Keratinocyte (primary cell): ENCODE measurements around the gene TYW1B. TPM values are rescaled to one million over a fixed set of nuclear protein-coding genes. Genes with fewer than 3 reads are reported as not detected.
A peak's percentile ranks its signal among the peaks of the same experiment; 100 is the strongest.
"Not testable (repeated sequence)": the region's sequence is repeated elsewhere in the genome, so short reads cannot be mapped to it uniquely, and the experiment has no call there.

Experiments
- DNase-seq: peaks from one replicate; pipeline ENCODE4 v3.0.0-alpha.2; 2011; ENCODE audit warnings: low read depth, missing footprints, low spot score
- FAIRE-seq: peaks from 2 replicates; lab custom pipeline; 2011; peaks lifted over from hg19 to GRCh38; lab: Jason Lieb, UNC
- H2AFZ ChIP-seq: 2 replicates; pipeline ENCODE4 v1.6.0; 2012; ENCODE audit warnings: low read length, control low read depth, inconsistent platforms; ENCODE audit not compliant: control insufficient read depth
- H3K27ac ChIP-seq: 2 replicates; pipeline ENCODE4 v1.5.1; 2011; ENCODE audit warnings: low read length; ENCODE audit not compliant: control insufficient read depth, insufficient read depth
- H3K27me3 ChIP-seq: 3 replicates; pipeline ENCODE4 v1.6.0; 2011; ENCODE audit warnings: low read length; ENCODE audit not compliant: control insufficient read depth, insufficient read depth; ENCODE audit errors: extremely low read depth
- H3K36me3 ChIP-seq, 2 experiments: 2 replicates in 1 of 2; 3 replicates in 1 of 2; pipeline ENCODE4 v1.5.1; 2011; ENCODE audit warnings: low read length in 2 of 2, mild to moderate bottlenecking in 1 of 2; ENCODE audit not compliant: control insufficient read depth in 2 of 2, insufficient read depth in 2 of 2; ENCODE audit errors: extremely low read depth in 1 of 2
- H3K4me1 ChIP-seq: 3 replicates; pipeline ENCODE4 v1.5.1; 2011; ENCODE audit warnings: low read length; ENCODE audit not compliant: control insufficient read depth, insufficient read depth; ENCODE audit errors: extremely low read depth
- H3K4me2 ChIP-seq: 3 replicates; pipeline ENCODE4 v1.6.0; 2011; ENCODE audit warnings: low read depth, low read length; ENCODE audit not compliant: control insufficient read depth, insufficient read depth; ENCODE audit errors: extremely low read depth
- H3K4me3 ChIP-seq, 3 experiments: fragments of 200-600 bp in 1 of 3; sonication (generic) in 1 of 3; 2 replicates in 2 of 3; 3 replicates in 1 of 3; pipeline ENCODE4 v1.5.1; 2011 to 2016; ENCODE audit warnings: low read length in 3 of 3, mild to moderate bottlenecking in 3 of 3, control low read depth in 2 of 3, inconsistent platforms in 1 of 3, low read depth in 1 of 3, mixed read lengths in 1 of 3, mixed run types in 1 of 3, moderate library complexity in 1 of 3; ENCODE audit not compliant: control insufficient read depth in 2 of 3, insufficient read depth in 2 of 3; ENCODE audit errors: extremely low read depth in 1 of 3
- H3K79me2 ChIP-seq: 2 replicates; pipeline ENCODE4 v1.6.0; 2012; ENCODE audit warnings: low read length; ENCODE audit not compliant: control insufficient read depth, insufficient read depth
- H3K9ac ChIP-seq: 3 replicates; pipeline ENCODE4 v1.6.0; 2011; ENCODE audit warnings: low read length; ENCODE audit not compliant: control insufficient read depth, insufficient read depth; ENCODE audit errors: extremely low read depth
- H3K9me1 ChIP-seq: 3 replicates; pipeline ENCODE4 v1.6.0; 2011; ENCODE audit warnings: low read length; ENCODE audit not compliant: control insufficient read depth, insufficient read depth; ENCODE audit errors: extremely low read depth
- H3K9me3 ChIP-seq: 2 replicates; pipeline ENCODE4 v1.5.1; 2012; ENCODE audit warnings: low read depth, low read length; ENCODE audit not compliant: control insufficient read depth
- H4K20me1 ChIP-seq: 3 replicates; pipeline ENCODE4 v1.6.0; 2011; ENCODE audit warnings: low read length; ENCODE audit not compliant: control insufficient read depth, insufficient read depth; ENCODE audit errors: extremely low read depth
- dilution Hi-C: fragments of 300-500 bp; cut with MboI; formaldehyde crosslinking; loops from one replicate; pipeline ENCODE4 v1.7.0; 2020; ENCODE audit warnings: low sequenced_read_pairs; ENCODE audit not compliant: extremely low pct_ligation_motif_present
- polyA plus RNA-seq, 5 experiments: library from polyadenylated mRNA; depleted of rRNA in 3 of 5; stranded (reverse) in 3 of 5; stranded (forward) in 1 of 5; unstranded in 1 of 5; fragments of >200 nt; gene quantifications; 1 replicate in 1 of 5; 2 replicates in 3 of 5; 3 replicates in 1 of 5; pipeline versions ENCODE4 v1.2.1 to v1.2.3, GENCODE V29; 2011 to 2012; ENCODE audit warnings: missing spikeins in 2 of 5, low read depth in 1 of 5, low replicate concordance in 1 of 5

The TYW1B gene
- polyA plus RNA-seq, 1 donor (not counting 4 experiments of a cell fraction or from before 2014, with no cell fraction given): 2.5 TPM

- H3K9me1 ChIP-seq, H3K36me3 ChIP-seq, H3K4me3 ChIP-seq, H3K9me3 ChIP-seq, DNase-seq, H3K27me3 ChIP-seq, FAIRE-seq, dilution Hi-C loops, H4K20me1 ChIP-seq, H3K4me1 ChIP-seq, H3K79me2 ChIP-seq, H3K4me2 ChIP-seq, H2AFZ ChIP-seq, H3K9ac ChIP-seq, H3K27ac ChIP-seq: not testable (repeated sequence)
Measured at GRCh38 chr7:72590023-72590422, 238.0 kb downstream of the TYW1B start.

- H3K4me3 ChIP-seq, H3K4me1 ChIP-seq, H4K20me1 ChIP-seq, H3K27ac ChIP-seq, DNase-seq, H3K79me2 ChIP-seq, H3K36me3 ChIP-seq, H2AFZ ChIP-seq, H3K27me3 ChIP-seq, dilution Hi-C loops, H3K9ac ChIP-seq, H3K4me2 ChIP-seq, H3K9me1 ChIP-seq, H3K9me3 ChIP-seq: not testable (repeated sequence)
- peak; percentile 23 for FAIRE-seq
Measured at GRCh38 chr7:72587267-72587666, 240.7 kb downstream of the TYW1B start.

DNA sequence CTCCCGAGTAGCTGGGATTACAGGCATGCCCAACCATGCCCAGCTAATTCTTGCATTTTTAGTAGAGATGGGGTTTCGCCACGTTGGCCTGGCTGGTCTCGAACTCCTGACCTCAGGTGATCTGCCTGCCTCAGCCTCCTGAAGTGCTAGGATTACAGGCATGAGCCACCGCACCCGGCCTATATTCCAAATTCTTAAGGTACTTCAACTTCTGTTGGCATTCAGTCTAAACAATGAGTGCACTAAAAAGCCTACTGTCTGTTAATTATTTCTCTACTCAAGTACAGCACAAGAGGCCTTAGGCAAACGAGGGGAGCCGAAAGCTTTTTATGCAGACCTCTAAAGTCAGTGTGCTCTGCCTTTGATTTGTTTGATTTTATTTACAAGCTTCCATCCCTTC lies 243.4 kb downstream of the TYW1B start:
- H3K4me1 ChIP-seq, FAIRE-seq, H3K9me3 ChIP-seq, H3K9me1 ChIP-seq, H3K79me2 ChIP-seq, H3K4me3 ChIP-seq, DNase-seq, H4K20me1 ChIP-seq, H3K27ac ChIP-seq, H3K36me3 ChIP-seq, H3K9ac ChIP-seq, H3K27me3 ChIP-seq, H3K4me2 ChIP-seq, H2AFZ ChIP-seq, dilution Hi-C loops: not testable (repeated sequence)

DNA sequence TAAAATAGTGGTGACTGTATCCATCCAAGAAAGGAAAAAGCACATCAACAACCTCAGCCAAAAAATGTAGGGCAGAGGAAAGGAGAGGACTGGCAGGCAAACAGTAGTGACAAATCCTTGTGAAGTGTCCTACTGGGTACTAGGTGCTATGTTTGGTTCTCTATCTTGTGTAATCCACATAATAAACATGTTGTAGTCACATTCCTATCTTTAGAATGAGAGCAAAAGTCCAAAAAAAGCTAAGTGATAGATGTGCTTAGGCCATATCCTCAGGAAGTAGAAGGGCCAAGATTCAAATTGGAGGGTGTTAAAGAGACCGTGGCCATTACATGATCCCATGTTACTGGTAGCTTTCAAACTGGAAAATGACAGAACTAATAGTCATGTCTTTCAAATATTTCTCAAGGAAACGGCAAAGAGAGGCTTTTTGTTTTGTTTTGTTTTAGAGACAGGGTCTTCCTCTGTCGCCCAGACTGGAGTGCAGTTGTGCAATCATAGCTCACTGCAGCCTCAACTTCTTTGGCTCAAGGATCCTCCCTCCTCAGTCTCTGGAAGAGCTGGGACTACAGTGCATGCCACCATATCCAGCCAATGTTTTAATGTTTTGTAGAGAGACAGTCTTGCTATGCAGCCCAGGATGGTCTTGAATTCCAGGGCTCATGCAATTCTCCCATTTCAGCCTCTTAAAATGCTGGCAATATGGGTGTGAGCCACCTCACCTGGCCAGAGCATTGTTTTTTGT lies 244.2 kb downstream of the TYW1B start:
- H3K9ac ChIP-seq, dilution Hi-C loops, H3K27ac ChIP-seq, FAIRE-seq, H3K9me1 ChIP-seq, H3K79me2 ChIP-seq, H3K36me3 ChIP-seq, DNase-seq, H4K20me1 ChIP-seq, H3K4me1 ChIP-seq, H3K4me3 ChIP-seq, H3K4me2 ChIP-seq, H2AFZ ChIP-seq, H3K27me3 ChIP-seq, H3K9me3 ChIP-seq: not testable (repeated sequence)

- H2AFZ ChIP-seq, FAIRE-seq, H3K4me1 ChIP-seq: not testable (repeated sequence)
Measured at GRCh38 chr7:72580142-72580770, 247.7 kb downstream of the TYW1B start.

More at GRCh38 chr7:72580142-72580770, 247.7 kb downstream of the TYW1B start:
- dilution Hi-C loops, H3K9me1 ChIP-seq, H3K4me2 ChIP-seq, H3K9me3 ChIP-seq, DNase-seq, H4K20me1 ChIP-seq, H3K4me3 ChIP-seq, H3K79me2 ChIP-seq, H3K36me3 ChIP-seq, H3K27ac ChIP-seq, H3K27me3 ChIP-seq, H3K9ac ChIP-seq: not testable (repeated sequence)
